ENCODE measurements around the gene HBG1. TPM values are rescaled to one million over a fixed set of nuclear protein-coding genes. Genes with fewer than 3 reads are reported as not detected.
"Not testable (repeated sequence)": the region's sequence is repeated elsewhere in the genome, so short reads cannot be mapped to it uniquely, and the experiment has no call there.

Gene HBG1
- total RNA-seq, 1 donor from 2014 or later, result 2.5 TPM

- DNase-seq (ENCODE audit: low spot score); ATAC-seq: not testable (repeated sequence)
These were observed 1.2 kb downstream of the HBG1 start for GRCh38 chr11:5248498-5248897.

GRCh38 chr11:5247472-5248192 lies 2.0 kb downstream of the HBG1 start:
- ATAC-seq (no peak), DNase-seq (ENCODE audit: low spot score) (no peak)

DNA sequence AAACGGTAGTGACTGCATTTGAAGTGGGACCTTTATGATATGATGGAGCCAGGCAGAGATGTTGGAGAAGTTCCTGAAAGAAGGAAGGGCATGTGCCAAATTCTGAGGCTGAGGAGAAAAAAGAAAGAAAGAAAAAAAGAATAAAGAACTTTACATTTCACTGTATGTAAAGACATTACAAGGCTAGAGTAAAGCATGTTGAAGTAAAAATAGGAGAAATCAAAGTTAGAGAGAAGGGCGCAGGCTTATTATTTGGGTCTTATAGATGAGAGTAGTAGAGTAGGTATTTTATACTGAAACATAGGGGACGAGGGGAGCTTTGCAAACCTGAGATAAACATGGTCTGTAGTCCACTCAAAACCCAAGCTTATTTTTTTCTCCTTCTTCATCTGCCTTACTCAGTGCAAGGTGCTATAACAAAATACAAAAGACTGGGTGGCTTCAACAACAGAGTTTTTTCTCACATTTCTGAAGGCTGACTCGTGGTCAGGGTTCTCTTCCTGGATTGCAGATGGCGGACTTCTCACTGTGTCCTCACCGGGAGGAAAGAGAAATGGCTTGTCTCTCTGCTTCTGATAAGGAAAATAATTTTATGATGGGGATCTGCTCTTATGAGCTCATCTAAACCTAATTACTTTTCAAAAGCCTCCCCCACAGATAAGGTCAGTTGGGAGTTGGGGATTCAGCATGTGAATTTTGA lies 2.7 kb downstream of the HBG1 start:
- ATAC-seq (no peak), DNase-seq (ENCODE audit: low spot score) (no peak)

DNA sequence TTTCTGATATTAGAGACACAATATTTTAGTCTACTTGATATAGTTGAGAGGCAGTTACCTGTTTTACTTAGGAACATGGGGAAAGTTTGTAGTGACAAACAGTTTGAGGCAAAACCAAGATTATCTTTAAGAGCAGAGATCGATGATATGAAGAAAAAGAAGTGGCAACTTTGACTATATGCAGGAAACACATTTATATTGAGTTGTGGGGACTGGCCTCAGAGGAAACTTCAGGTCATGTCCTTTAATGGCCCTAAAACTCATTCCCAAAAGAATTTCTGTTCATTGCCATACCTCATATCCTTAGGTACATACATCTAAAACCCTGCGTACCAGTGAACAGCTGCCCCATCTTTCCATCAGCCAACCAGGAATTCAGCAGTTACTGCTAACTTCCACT lies 4.5 kb downstream of the HBG1 start:
- ATAC-seq (no peak), DNase-seq (ENCODE audit: low spot score) (no peak)

GRCh38 chr11:5243816-5244180 lies 5.9 kb downstream of the HBG1 start:
- DNase-seq (ENCODE audit: low spot score), result no peak

GRCh38 chr11:5242933-5243815 lies 6.5 kb downstream of the HBG1 start:
- DNase-seq (ENCODE audit: low spot score), result no peak
- no peak for ATAC-seq

More at GRCh38 chr11:5243816-5244180, 5.9 kb downstream of the HBG1 start:
- ATAC-seq, result no peak

- DNase-seq (ENCODE audit: low spot score), result no peak
- ATAC-seq, result no peak
These were observed 7.4 kb downstream of the HBG1 start for GRCh38 chr11:5242208-5242607.

- DNase-seq (ENCODE audit: low spot score) (no peak), ATAC-seq (no peak)
These were observed 8.2 kb downstream of the HBG1 start for GRCh38 chr11:5241458-5241857.

- ATAC-seq (no peak), DNase-seq (ENCODE audit: low spot score) (no peak)
These were observed 9.2 kb downstream of the HBG1 start for GRCh38 chr11:5240458-5240857.

DNA sequence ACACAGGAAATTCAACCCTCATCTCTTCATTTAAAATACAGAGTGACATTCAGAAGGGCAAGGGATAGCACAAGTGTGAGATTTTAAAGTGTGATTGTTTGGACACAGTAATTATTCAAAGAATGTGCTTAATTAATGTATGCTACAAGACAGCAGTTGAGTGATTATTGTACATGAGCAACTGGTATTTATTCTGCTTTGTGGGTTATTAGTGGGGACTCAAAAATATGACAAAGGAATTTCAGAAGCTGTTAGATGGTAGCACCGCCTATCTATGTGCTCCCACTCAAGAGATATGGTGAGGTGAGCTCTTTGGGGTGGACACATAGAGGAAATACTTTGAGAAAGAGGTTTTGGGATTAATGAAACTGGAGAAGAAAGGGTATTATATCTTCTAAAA lies 9.6 kb downstream of the HBG1 start:
- ATAC-seq, result no peak
- no peak for DNase-seq (ENCODE audit: low spot score)

DNA sequence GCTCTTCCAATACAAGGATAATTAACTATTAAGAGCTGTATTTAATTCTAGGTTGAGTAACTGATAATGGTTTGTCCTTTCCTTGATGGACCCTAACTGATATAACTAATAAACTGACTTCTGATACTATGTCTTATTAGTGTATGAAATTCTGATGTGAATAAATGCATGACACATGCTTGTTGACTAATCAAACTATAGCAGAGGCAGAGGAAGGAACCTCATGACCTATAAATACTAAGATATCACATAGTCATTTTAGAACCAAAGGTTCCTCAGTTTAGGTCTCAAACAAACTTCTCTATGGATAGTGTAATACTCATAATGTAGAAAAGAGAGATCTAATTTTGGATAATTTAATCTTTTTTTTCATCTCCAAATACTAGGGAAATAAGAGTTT lies 10.6 kb downstream of the HBG1 start:
- DNase-seq (ENCODE audit: low spot score) (no peak), ATAC-seq (no peak)

DNA sequence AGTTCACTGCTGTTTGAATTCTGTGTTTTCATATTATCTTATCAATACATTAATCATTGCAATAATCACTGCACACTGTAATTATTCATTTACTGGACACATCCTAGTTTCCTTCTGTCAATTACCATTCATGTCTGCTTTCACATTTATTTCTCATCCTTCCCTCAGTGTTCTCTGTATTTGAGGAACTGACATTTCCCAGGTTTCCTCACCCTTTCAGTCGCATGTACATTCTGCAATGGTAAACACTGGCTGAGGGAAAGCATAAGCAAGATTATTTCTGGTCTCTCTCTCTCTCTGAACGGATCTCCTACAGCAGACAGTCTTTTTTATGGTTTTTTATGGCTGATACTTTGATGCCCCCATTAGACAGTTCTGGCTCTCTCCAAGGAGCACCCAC lies 11.2 kb downstream of the HBG1 start:
- DNase-seq (ENCODE audit: low spot score) (no peak), ATAC-seq (no peak)

DNA sequence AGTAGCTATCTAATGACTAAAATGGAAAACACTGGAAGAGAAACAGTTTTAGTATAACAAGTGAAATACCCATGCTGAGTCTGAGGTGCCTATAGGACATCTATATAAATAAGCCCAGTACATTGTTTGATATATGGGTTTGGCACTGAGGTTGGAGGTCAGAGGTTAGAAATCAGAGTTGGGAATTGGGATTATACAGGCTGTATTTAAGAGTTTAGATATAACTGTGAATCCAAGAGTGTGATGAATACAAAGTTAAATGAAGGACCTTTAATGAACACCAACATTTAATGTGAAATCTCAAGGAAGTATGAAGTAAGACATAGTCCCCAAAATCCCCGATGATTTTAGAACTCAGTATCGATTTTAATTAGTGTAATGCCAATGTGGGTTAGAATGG lies 12.2 kb downstream of the HBG1 start:
- ATAC-seq, result no peak
- no peak for DNase-seq (ENCODE audit: low spot score)

DNA sequence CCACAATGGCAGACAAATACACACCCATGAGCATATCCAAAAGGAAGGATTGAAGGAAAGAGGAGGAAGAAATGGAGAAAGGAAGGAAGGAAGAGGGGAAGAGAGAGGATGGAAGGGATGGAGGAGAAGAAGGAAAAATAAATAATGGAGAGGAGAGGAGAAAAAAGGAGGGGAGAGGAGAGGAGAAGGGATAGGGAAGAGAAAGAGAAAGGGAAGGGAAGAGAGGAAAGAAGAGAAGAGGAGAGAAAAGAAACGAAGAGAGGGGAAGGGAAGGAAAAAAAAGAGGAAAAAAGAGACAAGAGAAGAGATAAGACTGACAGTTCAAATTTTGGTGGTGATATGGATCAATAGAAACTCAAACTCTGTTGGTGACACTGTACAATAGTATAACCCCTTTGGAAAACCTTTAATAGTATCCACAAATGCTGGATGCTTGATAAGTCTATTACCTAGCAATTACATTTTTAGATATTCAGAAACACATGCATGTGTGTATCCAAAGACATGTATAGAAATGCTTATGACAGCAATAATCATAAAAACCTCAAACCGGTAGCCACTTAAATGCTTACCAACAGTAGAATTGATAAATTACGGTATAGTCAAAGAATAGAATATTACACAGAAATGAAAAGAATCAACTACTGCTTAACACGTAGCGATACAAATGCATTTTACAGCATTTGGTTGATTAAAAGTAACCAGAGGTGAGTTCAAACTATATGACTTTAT lies 14.1 kb downstream of the HBG1 start:
- ATAC-seq, result no peak
- DNase-seq (ENCODE audit: low spot score), result no peak

- ATAC-seq (no peak), DNase-seq (ENCODE audit: low spot score) (no peak)
These were observed 15.2 kb downstream of the HBG1 start, which contains the start of gene HBD for GRCh38 chr11:5234381-5234834. TSS of gene HBD (minus strand) at chr11:5234483. CDS start at chr11:5234433, 50 bp downstream.

- ATAC-seq, result no peak
- no peak for DNase-seq (ENCODE audit: low spot score)
These were observed 16.4 kb downstream of the HBG1 start for GRCh38 chr11:5233307-5233706.

DNA sequence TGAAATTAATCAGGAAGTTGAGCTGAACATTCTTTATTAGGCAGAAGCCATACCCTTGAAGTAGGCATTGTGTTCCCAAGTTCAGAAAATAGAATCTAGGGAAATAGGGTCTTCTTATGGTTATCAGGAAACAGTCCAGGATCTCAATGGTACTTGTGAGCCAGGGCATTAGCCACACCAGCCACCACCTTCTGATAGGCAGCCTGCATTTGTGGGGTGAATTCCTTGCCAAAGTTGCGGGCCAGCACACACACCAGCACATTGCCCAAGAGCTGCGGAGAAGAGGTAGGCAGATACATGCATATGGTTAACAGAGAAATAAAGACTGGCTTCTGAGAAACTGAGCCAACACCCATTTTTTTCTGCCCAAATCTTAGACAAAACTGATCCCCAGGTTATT lies 16.8 kb downstream of the HBG1 start:
- ATAC-seq (no peak), DNase-seq (ENCODE audit: low spot score) (no peak)

- peak; percentile 14 for ATAC-seq
- no peak for DNase-seq (ENCODE audit: low spot score)
These were observed 17.5 kb downstream of the HBG1 start for GRCh38 chr11:5232176-5232575.

GRCh38 chr11:5231111-5231510 lies 18.5 kb downstream of the HBG1 start:
- no peak for DNase-seq (ENCODE audit: low spot score)
- ATAC-seq, result no peak

GRCh38 chr11:5230266-5230665 lies 19.4 kb downstream of the HBG1 start:
- no peak for DNase-seq (ENCODE audit: low spot score)
- ATAC-seq, result no peak

DNA sequence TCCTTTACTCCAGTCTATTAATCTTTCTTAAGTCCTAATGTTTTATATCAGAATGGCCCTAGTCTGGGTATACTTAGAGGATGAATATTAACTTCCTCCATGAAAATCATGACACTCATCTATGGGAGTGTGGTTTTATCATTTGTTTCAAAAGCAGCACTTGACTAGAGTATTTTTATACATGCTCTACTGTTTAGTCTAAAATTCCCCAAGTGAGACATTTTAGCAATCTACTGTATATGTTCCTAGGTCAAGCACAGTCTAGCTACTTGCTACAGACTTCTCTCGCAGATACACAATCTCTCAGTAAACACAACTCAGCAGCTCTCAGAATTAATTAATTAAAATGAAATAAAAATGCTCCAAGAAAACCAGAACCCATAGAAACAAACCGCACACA lies 19.9 kb downstream of the HBG1 start:
- ATAC-seq (no peak), DNase-seq (ENCODE audit: low spot score) (no peak)
